Natural killer cell (primary cell): ENCODE data around the gene SMIM43. TPM values are rescaled to one million over a fixed set of nuclear protein-coding genes. Genes with fewer than 3 reads are reported as not detected.
"Not testable (repeated sequence)": the region's sequence is repeated elsewhere in the genome, so short reads cannot be mapped to it uniquely, and the experiment has no call there.

Experiments
- ATAC-seq, 3 donors: fragments of 150-1000 bp in 2 of 3; fragments of 200-7000 bp in 1 of 3; cut with Tn5 transposase; 1 replicate in 1 of 3; 2 replicates in 2 of 3; pipeline ENCODE4 v1.10.0; 2021; ENCODE audit warnings: mild to moderate bottlenecking in 2 of 3, moderate library complexity in 2 of 3
- DNase-seq, 2 donors: peaks; one replicate each; pipeline versions ENCODE4 v3.0.0 to v3.0.0-alpha.2; 2013 to 2021; ENCODE audit warnings: mixed read lengths in 1 of 2
- H3K27ac ChIP-seq: one replicate; pipeline ENCODE4 v1.5.1; 2013; ENCODE audit warnings: mild to moderate bottlenecking, low read length
- H3K27me3 ChIP-seq: one replicate; pipeline ENCODE4 v1.6.1; 2013; ENCODE audit warnings: low read length; ENCODE audit not compliant: control insufficient read depth, insufficient read depth
- H3K36me3 ChIP-seq: one replicate; pipeline ENCODE4 v1.6.1; 2013; ENCODE audit warnings: low read length; ENCODE audit not compliant: control insufficient read depth, insufficient read depth
- H3K4me1 ChIP-seq: one replicate; pipeline ENCODE4 v1.6.1; 2013; ENCODE audit warnings: low read length; ENCODE audit not compliant: control insufficient read depth, insufficient read depth
- H3K4me3 ChIP-seq: one replicate; pipeline ENCODE4 v1.5.1; 2013; ENCODE audit warnings: low read length
- H3K9me3 ChIP-seq: one replicate; pipeline ENCODE4 v1.6.1; 2013; ENCODE audit warnings: low read length; ENCODE audit not compliant: control insufficient read depth, insufficient read depth
- H3K27ac Mint-ChIP-seq, 2 donors: one replicate each; pipeline ENCODE4 v1.8.0; 2022; ENCODE audit warnings: mild to moderate bottlenecking in 2 of 2, mixed read lengths in 2 of 2, moderate library complexity in 1 of 2
- H3K27me3 Mint-ChIP-seq, 2 donors: one replicate each; pipeline ENCODE4 v1.8.0; 2022; ENCODE audit warnings: low read depth in 2 of 2, mixed read lengths in 2 of 2
- H3K36me3 Mint-ChIP-seq: one replicate; pipeline ENCODE4 v1.8.0; 2022; ENCODE audit warnings: mixed read lengths
- H3K4me1 Mint-ChIP-seq, 2 donors: one replicate each; pipeline ENCODE4 v1.8.0; 2022; ENCODE audit warnings: mixed read lengths in 2 of 2
- H3K4me3 Mint-ChIP-seq: one replicate; pipeline ENCODE4 v1.8.0; 2022; ENCODE audit warnings: mild to moderate bottlenecking, moderate library complexity, mixed read lengths
- H3K9me3 Mint-ChIP-seq, 2 donors: one replicate each; pipeline ENCODE4 v1.8.0; 2022; ENCODE audit warnings: mixed read lengths in 2 of 2
- CTCF ChIP-seq: fragments of 200-600 bp; IDR thresholded peaks from one replicate; pipeline ENCODE4 v1.8.0; 2022; ENCODE audit warnings: antibody characterized with exemption
- WGBS: methylation state at CpG from one replicate; pipeline ENCODE4 v1.1.7; 2013; ENCODE audit warnings: missing lambda C conversion rate; ENCODE audit not compliant: insufficient coverage; 5-methylcytosine and 5-hydroxymethylcytosine counted together
- intact Hi-C: fragments of 100-400 bp; cut with micrococcal nuclease; formaldehyde crosslinking; loops from one replicate; pipeline ENCODE4 v1.14.2; 2022
- total RNA-seq, 4 donors: library from RNA; stranded (reverse); fragments of 120-200 nt in 1 of 4; gene quantifications; one replicate each; pipeline versions ENCODE4 v1.2.3 to v1.2.4, GENCODE V29; 2013 to 2022

The SMIM43 gene
- total RNA-seq, 3 donors from 2014 or later (not counting 1 experiment from before 2014, with no cell fraction given): not detected

DNA sequence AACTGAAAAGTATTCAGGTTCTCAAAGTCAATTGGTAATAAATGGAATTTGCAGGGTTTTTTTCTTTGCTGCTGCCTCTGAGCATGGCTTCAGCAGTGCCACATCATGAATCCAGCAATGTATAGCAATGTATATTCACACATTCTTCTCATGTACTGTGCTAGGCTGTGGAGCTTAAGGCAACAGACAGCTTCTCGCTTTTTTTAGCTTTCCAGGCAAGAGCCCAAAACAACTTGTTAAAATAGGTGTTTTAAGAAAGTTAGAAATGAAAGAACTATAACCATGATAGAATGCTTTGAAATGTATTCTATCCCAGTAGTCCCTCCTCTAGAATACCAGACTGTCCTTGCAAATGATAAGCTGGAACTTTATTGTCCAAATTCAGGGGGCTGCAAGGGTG lies 30.4 kb downstream of the SMIM43 start:
- Mint-ChIP-seq H3K9me3 (no peaks in the 10 kb centered on the region), H3K4me3 (no peak overlapping the region), H3K4me1 (no peaks in the 10 kb centered on the region), H3K27me3 (peaks cover 7 to 21% of the 10 kb centered on the region in 2 donors), H3K36me3 (no peaks in the 10 kb centered on the region), H3K27ac (no peak overlapping the region)
- TF ChIP-seq CTCF: no peak
- Histone ChIP-seq H3K9me3 (no peaks in the 10 kb centered on the region), H3K4me3 (no peak overlapping the region), H3K27me3 (no peaks in the 10 kb centered on the region), H3K27ac (no peak overlapping the region), H3K36me3 (no peaks in the 10 kb centered on the region), H3K4me1 (no peaks in the 10 kb centered on the region)
- WGBS: 100% methylated on average over 1 of the region's 1 CpG
- intact Hi-C loops: no loop called here
- DNase-seq (no peak), ATAC-seq (no peak)

DNA sequence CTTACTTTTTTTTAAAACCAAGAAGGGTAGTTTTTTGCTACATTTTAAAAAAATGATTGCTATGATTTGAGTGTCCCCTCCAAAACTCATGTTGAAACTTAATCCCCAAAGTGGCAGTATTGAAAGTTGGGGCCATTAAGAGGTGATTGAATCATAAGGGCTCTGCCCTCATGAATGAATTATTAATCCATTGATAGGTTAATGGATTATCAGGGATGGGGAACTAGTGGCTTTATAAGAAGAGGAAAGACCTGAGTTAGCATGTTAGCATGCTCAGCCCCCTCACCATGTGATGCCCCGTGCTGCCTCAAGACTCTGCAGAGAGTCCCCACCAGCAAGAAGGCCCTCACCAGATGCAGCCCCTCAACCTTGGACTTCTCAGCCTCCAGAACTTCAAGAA lies 31.0 kb downstream of the SMIM43 start:
- no peak overlapping the region for H3K4me3 Mint-ChIP-seq
- H3K36me3 ChIP-seq: no peaks in the 10 kb centered on the region
- ATAC-seq (no peak), DNase-seq (no peak)
- no peaks in the 10 kb centered on the region for H3K4me1 ChIP-seq
- H3K9me3 ChIP-seq: no peaks in the 10 kb centered on the region
- H3K4me1 Mint-ChIP-seq: no peaks in the 10 kb centered on the region
- no peaks in the 10 kb centered on the region for H3K36me3 Mint-ChIP-seq
- no peak overlapping the region for H3K27ac ChIP-seq
- H3K4me3 ChIP-seq: no peak overlapping the region
- H3K27me3 ChIP-seq: no peaks in the 10 kb centered on the region
- peaks cover 7 to 23% of the 10 kb centered on the region in 2 donors for H3K27me3 Mint-ChIP-seq
- intact Hi-C loops: no loop called here
- H3K27ac Mint-ChIP-seq: no peak overlapping the region
- no peaks in the 10 kb centered on the region for H3K9me3 Mint-ChIP-seq
- TF ChIP-seq CTCF: no peak
- WGBS: 100% methylated on average over 1 of the region's 1 CpG

DNA sequence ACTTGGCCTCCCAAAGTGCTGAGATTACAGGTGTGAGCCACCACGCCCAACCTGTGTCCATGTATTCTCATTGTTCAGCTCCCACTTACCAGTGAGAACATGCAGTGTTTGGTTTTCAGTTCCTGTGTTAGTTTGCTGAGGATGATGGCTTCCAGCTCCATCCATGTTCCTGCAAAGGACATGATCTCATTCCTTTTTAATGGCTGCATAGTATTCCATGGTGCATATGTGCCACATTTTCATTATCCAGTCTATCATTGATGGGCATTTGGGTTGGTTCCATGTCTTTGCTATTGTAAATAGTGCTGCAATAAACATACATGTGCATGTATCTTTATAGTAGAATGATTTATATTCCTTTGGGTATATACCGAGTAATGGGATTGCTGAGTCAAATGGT lies 35.2 kb downstream of the SMIM43 start:
- intact Hi-C loops: loop anchor here (5.0 kb wide), 1 partner anchor 247 kb away; no protein-coding TSS in a partner anchor
- H3K27ac Mint-ChIP-seq: not testable (repeated sequence)
- H3K27me3 Mint-ChIP-seq: peaks cover 7 to 24% of the 10 kb centered on the region in 2 donors

GRCh38 chr4:121728798-121729226 lies 36.2 kb downstream of the SMIM43 start:
- Mint-ChIP-seq H3K4me1 (no peaks in the 10 kb centered on the region), H3K4me3 (no peak overlapping the region)
- ATAC-seq: no peak

More for the DNA sequence above, 35.2 kb downstream of the SMIM43 start:
- not testable (repeated sequence) for ATAC-seq, H3K36me3 Mint-ChIP-seq, H3K36me3 ChIP-seq, H3K4me3 Mint-ChIP-seq, H3K4me1 Mint-ChIP-seq, DNase-seq, H3K9me3 ChIP-seq, H3K9me3 Mint-ChIP-seq, H3K4me3 ChIP-seq, H3K27ac ChIP-seq, H3K27me3 ChIP-seq, H3K4me1 ChIP-seq
- WGBS: 86% methylated on average over 1 of the region's 2 CpGs

More at GRCh38 chr4:121728798-121729226, 36.2 kb downstream of the SMIM43 start:
- 86% methylated on average over 3 of the region's 3 CpGs for WGBS
- no peak for TF ChIP-seq CTCF
- DNase-seq: no peak
- no peaks in the 10 kb centered on the region for H3K9me3 Mint-ChIP-seq
- H3K27me3 Mint-ChIP-seq: peaks cover 11 to 24% of the 10 kb centered on the region in 2 donors
- H3K4me3 ChIP-seq: no peak overlapping the region
- H3K36me3 Mint-ChIP-seq: no peaks in the 10 kb centered on the region
- H3K9me3 ChIP-seq: no peaks in the 10 kb centered on the region
- no peaks in the 10 kb centered on the region for H3K27me3 ChIP-seq
- no peak overlapping the region for H3K27ac Mint-ChIP-seq
- H3K27ac ChIP-seq: no peak overlapping the region
- no peaks in the 10 kb centered on the region for H3K36me3 ChIP-seq
- intact Hi-C loops: loop anchor here (5.0 kb wide), 1 partner anchor 247 kb away; no protein-coding TSS in a partner anchor
- H3K4me1 ChIP-seq: no peaks in the 10 kb centered on the region
